ENCODE measurements around the gene NRIP3.
"Not testable (repeated sequence)": the region's sequence is repeated elsewhere in the genome, so short reads cannot be mapped to it uniquely, and the experiment has no call there.

NRIP3 gene

GRCh38 chr11:9013373-9013772 is 9.6 kb upstream of the NRIP3 start:
- DNase-seq (ENCODE audit: low spot score), result no peak
- TF ChIP-seq, protein P1, sequence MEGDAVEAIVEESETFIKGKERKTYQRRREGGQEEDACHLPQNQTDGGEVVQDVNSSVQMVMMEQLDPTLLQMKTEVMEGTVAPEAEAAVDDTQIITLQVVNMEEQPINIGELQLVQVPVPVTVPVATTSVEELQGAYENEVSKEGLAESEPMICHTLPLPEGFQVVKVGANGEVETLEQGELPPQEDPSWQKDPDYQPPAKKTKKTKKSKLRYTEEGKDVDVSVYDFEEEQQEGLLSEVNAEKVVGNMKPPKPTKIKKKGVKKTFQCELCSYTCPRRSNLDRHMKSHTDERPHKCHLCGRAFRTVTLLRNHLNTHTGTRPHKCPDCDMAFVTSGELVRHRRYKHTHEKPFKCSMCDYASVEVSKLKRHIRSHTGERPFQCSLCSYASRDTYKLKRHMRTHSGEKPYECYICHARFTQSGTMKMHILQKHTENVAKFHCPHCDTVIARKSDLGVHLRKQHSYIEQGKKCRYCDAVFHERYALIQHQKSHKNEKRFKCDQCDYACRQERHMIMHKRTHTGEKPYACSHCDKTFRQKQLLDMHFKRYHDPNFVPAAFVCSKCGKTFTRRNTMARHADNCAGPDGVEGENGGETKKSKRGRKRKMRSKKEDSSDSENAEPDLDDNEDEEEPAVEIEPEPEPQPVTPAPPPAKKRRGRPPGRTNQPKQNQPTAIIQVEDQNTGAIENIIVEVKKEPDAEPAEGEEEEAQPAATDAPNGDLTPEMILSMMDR (IDR thresholded peaks at IDR 0.05; ENCODE audit: borderline replicate concordance, control extremely low read depth, extremely low read depth, insufficient read depth, missing control alignments), result no peak
- in situ Hi-C loops (cut with MboI; ENCODE audit: low sequenced_read_pairs, unreplicated experiment), result no loop called here

GRCh38 chr11:9009538-9009937 is 5.7 kb upstream of the NRIP3 start:
- in situ Hi-C loops (cut with MboI; ENCODE audit: low sequenced_read_pairs, unreplicated experiment); DNase-seq (ENCODE audit: low spot score): not testable (repeated sequence)

- in situ Hi-C loops (cut with MboI; ENCODE audit: low sequenced_read_pairs, unreplicated experiment), result no loop called here
- no peak for DNase-seq (ENCODE audit: low spot score)
These were observed 4.9 kb upstream of the NRIP3 start for GRCh38 chr11:9008661-9009060.

GRCh38 chr11:9008011-9008550 is 4.3 kb upstream of the NRIP3 start:
- TF ChIP-seq, protein P1 (IDR thresholded peaks at IDR 0.05; ENCODE audit: borderline replicate concordance, control extremely low read depth, extremely low read depth, insufficient read depth, missing control alignments), result no peak
- in situ Hi-C loops (cut with MboI; ENCODE audit: low sequenced_read_pairs, unreplicated experiment), result no loop called here
- DNase-seq (ENCODE audit: low spot score), result no peak

More at GRCh38 chr11:9008661-9009060, 4.9 kb upstream of the NRIP3 start:
- TF ChIP-seq, protein P1 (IDR thresholded peaks at IDR 0.05; ENCODE audit: borderline replicate concordance, control extremely low read depth, extremely low read depth, insufficient read depth, missing control alignments), result no peak

DNA sequence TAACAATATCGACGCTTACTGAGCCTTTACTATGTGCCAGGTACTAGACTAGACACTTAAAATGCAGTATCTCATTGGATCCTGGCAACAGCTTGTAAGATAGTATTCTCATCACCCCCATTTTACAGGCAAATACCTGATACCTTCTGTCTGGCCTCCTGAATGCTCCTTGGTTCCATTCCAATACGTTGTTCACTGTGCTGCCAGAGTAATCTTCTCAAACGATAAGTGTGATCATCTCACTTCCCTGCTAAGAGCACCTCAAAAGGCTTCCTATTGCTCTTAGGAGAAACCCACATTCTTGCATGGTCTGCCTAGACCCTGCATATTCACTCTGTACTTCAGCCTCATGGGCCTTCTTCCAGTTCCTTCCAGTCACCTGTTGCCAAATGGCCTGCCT is 1.3 kb upstream of the NRIP3 start:
- no peak for DNase-seq (ENCODE audit: low spot score)
- in situ Hi-C loops (cut with MboI; ENCODE audit: low sequenced_read_pairs, unreplicated experiment), result no loop called here
- TF ChIP-seq, protein P1 (IDR thresholded peaks at IDR 0.05; ENCODE audit: borderline replicate concordance, control extremely low read depth, extremely low read depth, insufficient read depth, missing control alignments), result no peak

GRCh38 chr11:9004183-9004926 is 554 bp upstream of the NRIP3 start:
- TF ChIP-seq, protein P1 (IDR thresholded peaks at IDR 0.05; ENCODE audit: borderline replicate concordance, control extremely low read depth, extremely low read depth, insufficient read depth, missing control alignments), result no peak
- in situ Hi-C loops (cut with MboI; ENCODE audit: low sequenced_read_pairs, unreplicated experiment), result no loop called here
- DNase-seq (ENCODE audit: low spot score), result no peak

DNA sequence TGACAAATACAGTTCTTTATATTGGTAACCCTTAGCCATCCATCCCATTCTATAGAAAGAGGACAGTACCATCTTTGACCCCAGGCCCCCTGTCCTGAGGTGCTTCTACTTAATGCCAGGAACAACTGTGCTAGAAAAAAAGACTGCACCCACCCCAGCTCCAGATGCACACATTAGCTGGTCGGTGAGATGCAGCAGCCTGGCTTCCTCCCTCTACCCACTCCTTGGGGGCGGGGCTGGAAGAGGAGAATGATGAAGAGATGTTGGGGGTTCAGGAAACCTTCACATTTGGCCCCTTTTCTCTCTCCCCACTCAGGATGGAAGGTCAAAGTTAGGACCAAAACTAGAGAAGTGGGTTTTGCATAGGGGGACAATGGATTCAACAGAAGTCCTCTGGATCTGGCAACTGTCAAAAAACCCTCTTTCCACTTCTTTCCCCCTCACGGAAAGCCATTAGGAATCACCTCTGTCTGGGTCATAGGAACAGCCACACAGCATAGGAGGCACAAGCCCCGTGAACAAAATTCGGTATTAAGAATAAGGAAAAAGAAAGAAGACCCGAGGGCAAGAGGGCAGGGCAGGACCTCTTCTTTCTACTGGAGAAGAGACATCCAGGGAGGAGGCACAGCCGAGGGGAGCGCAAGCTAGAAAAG is 755 bp downstream of the NRIP3 start:
- DNase-seq (ENCODE audit: low spot score), result no peak
- in situ Hi-C loops (cut with MboI; ENCODE audit: low sequenced_read_pairs, unreplicated experiment), result no loop called here

More for the DNA sequence above, 755 bp downstream of the NRIP3 start:
- TF ChIP-seq, protein P1 (IDR thresholded peaks at IDR 0.05; ENCODE audit: borderline replicate concordance, control extremely low read depth, extremely low read depth, insufficient read depth, missing control alignments), result no peak

Data from GM13976 (cell line).